Measurements from ENCODE around the gene FOXE3.

Gene FOXE3

DNA sequence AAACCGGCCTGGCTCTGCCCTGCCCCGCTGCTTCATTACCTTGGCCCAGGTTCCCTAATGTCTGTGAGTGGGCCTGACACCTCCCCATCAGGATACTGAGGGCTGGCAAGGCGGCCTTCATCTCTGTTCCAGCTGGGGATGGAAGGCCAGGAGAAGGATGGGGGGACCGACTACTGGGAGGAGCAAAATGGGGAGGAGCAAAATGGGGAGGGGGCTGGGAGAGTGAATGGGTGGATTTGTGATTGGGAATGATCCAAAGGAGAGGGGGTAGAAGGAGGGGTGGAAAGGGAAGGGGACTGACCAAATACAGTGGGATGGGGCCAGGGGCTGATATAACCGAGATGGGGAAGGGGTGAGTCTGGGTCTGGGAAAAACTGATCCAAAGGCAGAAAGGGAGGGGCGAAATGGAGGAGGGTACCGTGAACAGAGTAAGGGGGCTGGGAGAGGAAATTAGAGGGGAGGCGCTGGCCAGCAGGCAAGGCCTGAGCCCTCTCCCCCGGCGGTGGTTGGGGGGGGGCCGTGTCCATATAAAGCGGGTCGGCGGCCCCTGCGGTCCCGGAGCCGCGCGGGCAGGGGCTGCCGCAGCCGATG lies at the start of gene FOXE3:
Gene FOXE3 (plus strand): TSS at position 558 of the 591 bp plus-strand sequence. CDS start 31 bp downstream, at position 589.
- no peak for DNase-seq (ENCODE audit: low read depth)

DNA sequence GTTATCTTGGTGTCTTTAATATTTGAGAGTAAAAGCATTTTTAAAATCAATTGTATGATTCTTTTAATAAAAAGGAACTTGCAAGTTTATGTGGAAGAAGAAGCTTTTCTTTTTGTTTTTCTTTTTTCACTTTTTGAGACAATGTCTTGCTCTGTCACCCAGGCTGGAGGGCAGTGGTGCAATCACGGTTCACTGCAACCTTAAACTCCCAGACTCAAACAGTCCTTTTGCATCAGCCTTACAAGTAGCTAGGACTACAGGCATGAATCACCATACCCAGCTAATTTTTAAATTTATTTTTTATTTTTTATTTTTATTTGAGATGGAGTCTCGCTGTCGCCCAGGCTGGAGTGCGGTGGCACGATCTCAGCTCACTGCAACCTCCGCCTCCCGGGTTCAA lies 48.4 kb upstream of the FOXE3 start:
- DNase-seq (ENCODE audit: low read depth): no peak

DNA sequence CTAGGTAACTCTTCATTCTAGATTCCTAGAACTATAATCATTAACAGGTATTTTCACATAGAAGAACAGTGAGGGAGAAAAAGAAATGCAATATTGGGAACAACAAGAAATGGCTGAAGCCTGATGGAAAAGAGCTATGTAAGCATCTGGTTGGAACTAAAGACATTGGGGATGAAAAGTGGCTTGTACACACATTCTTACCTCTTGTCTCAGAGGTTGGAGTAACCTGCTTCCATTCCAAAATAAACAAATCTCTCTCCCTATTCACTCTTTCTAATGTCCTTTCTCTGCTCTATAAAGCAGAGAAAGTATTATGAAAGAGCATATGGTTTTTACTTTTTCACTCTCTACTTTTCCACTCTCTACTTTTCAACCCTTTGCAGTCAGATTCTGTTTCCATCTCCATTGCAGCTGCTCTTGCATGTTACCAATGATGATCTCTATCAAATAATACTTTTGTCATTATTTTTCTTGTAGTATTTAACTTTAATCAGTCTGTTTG lies 45.0 kb upstream of the FOXE3 start:
- DNase-seq (ENCODE audit: low read depth): no peak

DNA sequence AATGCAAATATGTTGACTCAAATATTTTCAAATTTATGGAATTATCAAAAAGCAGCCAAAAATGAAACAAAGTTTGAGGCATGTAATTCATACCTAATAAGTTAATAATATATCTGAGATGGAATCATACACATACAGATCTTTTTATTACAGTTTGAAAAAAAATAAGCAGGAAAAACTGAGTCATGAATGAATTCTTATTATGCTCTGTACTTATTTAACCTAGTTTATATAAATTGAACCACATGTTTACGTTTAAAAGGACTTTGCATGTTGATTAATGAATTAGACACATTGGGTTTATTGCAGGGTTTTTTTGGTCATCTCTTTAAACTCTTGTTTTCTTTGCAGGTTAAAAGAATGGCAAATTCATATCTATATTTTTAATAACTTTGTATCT lies 41.6 kb upstream of the FOXE3 start:
- DNase-seq (ENCODE audit: low read depth): no peak

DNA sequence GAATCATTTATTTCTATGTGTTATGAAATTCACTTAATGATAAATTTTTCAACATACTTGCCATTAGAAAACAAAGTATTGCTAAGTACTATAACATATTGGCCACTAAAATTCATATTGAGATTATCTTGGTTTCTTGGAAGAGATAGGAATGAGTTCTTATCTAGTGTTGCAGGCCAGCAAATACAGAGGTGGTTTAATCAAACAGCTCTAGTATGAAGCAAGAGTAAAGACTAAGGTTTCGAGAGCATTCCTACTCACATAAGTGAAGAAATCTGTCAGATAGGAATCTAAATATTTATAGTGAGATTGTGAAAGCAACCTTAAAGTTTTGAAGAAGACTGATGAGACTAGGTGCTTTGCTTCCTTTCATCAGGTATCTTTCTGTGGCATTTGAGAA lies 37.9 kb upstream of the FOXE3 start:
- no peak for DNase-seq (ENCODE audit: low read depth)

DNA sequence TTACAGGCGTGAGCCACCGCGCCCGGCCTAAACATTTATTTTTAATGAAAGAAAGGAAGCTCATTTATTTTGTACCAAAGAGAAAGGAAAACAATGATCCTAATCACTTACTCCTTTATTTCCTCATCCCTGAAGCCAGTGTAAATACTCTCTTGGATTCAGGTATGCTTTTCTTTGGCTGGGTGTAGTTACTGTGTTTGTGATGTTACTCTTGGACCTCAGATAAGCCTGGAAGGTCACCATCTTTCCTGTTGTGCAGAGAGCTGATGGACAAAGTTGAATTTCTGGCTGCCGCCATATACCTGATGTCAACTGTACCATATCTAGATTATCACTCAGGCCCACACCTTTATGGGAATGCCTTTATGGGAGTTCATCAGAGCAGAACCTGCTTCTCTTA lies 35.4 kb upstream of the FOXE3 start:
- DNase-seq (ENCODE audit: low read depth): no peak

DNA sequence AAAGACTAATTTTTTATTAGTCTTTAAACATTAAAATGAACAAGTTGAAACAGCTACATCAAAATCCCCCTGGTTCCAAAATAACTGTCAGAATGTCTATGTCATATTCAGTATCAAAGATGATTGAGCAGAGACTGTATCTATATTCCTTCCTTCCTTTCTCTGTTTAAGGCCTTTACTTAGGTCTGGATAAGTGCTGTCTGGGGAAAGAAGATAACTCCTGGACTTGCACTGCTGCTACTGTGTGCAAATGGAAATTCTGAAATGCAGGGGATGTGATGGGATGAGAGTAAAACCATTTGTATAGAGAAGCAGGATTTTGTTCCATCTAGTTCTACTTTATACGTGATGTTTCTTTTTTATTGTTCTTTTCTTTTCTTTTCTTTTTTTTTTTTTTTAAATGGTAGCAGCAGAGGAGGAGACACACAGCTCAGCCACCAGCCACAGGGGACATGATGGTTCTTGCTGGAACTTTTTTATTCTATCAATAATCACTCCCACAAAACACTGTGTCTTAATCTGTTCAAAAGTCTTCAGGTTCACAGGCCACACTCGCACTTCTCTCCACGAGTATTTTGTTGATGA lies 33.6 kb upstream of the FOXE3 start:
- DNase-seq (ENCODE audit: low read depth): no peak

DNA sequence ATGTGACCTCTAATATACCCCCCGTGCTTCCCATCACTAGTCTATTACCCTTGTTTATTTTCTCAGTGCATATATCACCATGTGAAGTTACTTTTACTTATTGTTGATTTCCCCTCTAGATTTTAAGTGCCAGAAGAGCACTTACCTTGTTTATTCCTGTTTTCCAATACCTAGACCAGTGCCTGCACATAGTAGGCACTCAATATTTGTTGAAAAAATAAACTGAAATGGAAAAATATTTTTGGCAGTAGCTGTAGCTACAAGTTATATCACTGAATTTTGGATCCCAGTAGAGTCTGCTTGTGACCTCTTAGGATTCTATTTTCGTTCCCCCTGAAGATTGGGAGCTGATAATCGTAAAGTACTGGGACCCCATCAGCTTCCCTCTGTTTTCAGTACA lies 32.0 kb upstream of the FOXE3 start:
- DNase-seq (ENCODE audit: low read depth): no peak

DNA sequence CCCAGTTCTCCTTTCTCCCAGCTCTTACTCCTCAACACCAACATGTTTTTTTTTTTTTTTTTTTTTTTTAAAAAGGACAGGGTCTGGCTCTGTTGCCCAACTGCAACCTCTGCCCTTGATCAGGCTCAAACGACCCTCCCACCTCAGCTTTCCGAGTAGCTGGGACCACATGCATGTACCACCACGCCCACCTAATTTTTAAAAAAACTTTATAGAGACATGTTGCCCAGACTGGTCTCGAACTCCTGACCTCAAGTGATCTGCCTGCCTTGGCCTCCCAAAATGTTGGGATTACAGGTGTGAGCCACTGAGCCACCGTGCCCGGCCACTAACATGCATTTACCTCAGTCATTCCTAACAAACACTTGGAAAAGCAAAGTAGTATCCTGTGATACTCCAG lies 31.1 kb upstream of the FOXE3 start:
- DNase-seq (ENCODE audit: low read depth): no peak

DNA sequence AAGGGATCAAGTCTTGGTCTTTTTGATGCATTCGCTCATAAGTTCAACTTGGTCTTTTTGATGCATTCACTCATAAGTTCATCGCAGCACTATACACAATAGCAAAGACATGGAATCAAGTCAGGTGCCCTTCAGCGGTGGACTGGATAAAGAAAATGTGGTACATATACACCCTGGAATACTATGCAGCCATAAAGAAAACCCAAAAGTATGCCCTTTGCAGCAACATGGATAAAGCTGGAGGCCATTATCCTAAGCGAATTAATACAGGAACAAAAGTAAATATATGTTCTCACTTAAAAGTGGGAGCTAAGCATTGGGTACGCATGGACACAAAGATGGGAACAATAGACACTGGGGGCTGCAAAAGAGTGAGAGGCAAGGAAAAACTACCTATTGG lies 29.8 kb upstream of the FOXE3 start:
- no peak for DNase-seq (ENCODE audit: low read depth)

DNA sequence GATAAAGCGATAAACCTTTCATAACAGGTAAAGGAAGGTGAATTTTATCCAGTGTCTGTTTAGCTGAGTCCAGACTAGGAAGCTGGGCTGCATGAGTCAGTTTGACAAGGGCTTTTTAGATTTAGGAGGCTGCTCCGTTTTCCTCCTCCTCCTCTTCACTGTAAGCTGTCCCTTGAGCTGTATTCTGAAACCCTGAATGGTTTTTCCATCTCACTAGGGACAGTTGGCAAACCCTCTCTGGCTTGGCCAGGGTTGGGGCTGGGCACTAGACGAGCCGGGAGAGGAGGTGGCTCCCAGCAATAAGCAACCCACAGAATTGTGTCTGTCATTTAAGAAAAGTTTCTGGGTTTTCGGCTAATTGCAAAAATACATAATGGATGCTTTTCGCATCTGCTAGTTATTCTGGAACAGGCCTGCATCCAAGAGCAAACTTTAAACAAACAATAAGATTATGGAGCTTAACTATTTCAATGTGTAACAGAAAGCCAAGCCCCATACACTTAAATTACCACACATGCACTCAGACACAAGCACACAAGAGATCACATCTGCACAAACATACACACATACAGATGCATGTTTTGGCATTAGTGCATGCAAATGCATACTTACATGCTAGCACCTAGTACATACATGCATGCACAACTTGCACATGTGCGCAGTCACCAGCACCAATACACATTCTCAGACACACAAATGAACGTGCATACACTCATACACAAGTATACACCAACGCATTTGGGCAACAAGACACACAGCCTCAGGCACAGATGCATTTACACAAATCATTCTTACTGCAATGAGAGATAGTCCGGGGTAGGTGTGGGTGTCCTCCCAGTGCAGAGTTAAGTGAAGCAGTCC lies 27.8 kb upstream of the FOXE3 start:
- no peak for DNase-seq (ENCODE audit: low read depth)

DNA sequence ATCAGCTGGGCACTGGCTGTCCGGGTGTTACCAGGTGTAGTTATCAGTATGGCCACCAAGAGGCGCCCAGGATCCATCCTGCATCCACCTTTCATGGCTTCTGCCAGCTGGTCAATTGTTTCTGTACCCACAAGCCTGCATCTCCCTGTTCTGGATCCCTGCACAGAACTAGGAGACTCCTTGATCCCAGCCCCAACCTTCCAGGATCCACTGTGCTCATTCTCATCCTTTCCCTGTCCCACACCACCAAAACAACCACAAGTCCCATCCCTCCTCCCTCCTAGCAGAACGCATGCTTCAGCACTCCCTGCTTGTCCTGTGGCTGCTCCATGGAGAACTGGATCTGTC lies 27.2 kb upstream of the FOXE3 start:
- no peak for DNase-seq (ENCODE audit: low read depth)

DNA sequence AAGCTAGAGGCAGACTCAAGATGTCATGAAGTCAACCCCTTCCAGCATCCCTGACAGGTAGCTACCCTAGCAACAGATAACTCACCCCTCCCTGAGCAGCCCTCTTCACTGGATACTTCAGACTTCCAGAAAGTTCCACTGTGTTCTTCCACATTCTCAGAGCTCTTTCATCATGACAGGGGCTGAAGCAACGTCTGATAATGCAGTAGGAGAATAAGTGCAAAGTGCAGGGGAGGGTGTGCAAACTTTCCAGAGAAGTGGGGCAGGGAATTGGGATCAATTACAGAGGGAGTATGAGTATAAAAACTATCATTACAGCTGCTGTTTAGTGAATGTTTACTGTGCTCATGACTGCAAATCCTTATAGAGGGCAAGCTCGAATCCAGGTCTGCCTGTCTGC lies 26.4 kb upstream of the FOXE3 start:
- no peak for DNase-seq (ENCODE audit: low read depth)

DNA sequence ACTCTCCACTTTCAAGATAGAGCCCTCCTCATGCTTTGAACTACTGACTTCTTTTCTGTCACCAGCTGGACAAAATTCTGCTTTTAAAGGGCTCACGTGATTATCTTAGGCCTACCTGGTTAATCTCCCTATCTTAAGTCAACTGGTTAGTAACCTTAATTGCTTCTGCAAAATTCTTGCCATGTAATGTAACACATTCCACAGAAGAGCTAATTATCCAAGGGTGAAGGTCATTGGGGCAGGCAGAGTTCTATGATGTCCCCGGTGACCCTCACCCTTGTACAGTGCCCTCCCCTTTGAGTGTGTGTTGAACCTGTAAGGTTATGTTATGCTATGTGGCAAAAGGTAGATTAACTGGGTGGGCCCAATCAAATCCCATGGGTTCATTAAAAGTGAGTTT lies 25.2 kb upstream of the FOXE3 start:
- DNase-seq (ENCODE audit: low read depth): no peak

DNA sequence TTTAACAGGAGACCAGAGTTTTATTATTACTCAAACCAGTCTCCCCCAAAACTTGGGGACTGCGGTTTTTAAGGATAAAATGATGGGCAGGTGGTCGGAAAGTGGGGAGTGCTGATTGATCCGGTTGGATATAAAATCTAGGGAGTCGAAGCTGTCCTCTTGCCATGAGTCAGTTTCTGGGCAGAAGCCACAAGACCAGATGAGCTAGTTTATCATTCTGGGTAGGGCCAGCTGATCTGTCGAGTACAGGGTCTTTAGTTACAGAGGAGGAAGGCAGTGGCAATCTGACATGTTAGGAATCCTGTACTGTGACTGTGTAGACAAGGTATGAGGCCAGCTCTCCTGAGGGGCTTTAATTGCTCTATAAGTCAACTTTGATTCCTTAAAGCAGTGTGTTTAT lies 22.9 kb upstream of the FOXE3 start:
- DNase-seq (ENCODE audit: low read depth): no peak

DNA sequence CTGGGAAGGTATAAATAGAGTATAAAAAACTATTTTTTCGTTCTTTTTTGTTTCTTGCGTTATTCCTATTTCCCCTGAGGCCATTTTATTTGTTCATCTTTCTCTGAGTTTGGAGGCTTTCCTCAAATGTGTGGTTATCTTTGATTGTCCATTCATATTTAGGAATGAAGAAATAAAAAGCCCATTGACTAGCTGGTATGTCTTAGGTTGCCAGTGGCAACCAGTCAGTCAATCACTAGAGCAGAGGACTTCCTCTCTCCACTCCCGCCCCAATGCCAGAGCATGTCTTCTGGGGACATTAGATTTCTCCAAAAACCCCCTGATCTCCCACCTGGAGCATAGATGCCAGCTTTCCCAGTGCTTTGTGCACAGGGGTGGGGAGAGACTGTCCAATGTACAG lies 20.7 kb upstream of the FOXE3 start:
- no peak for DNase-seq (ENCODE audit: low read depth)

DNA sequence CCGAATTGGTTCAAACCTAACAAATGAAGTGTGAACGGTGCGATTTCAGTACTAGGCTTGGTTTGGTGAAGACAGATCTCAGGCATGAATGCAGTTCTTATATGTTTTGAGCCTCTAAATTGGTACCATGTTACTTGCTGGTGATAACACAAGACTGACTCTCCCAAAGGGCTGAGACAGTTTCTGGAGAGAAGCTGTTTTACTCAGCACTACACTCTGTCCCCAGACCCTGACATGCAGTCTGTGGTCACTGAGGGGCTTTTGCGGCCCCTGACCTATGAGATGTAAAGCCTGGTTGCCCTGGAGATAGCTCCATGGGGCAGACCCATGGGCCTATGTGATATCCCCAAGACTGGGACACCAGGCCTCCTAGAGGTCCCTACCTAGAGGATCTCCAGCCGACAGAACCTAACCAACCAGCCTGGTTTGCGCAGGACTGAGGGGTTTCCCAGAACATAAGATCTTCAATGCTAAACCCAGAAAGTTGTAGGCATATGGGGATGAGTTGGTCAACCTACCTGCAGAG lies 19.4 kb upstream of the FOXE3 start:
- DNase-seq (ENCODE audit: low read depth): no peak

DNA sequence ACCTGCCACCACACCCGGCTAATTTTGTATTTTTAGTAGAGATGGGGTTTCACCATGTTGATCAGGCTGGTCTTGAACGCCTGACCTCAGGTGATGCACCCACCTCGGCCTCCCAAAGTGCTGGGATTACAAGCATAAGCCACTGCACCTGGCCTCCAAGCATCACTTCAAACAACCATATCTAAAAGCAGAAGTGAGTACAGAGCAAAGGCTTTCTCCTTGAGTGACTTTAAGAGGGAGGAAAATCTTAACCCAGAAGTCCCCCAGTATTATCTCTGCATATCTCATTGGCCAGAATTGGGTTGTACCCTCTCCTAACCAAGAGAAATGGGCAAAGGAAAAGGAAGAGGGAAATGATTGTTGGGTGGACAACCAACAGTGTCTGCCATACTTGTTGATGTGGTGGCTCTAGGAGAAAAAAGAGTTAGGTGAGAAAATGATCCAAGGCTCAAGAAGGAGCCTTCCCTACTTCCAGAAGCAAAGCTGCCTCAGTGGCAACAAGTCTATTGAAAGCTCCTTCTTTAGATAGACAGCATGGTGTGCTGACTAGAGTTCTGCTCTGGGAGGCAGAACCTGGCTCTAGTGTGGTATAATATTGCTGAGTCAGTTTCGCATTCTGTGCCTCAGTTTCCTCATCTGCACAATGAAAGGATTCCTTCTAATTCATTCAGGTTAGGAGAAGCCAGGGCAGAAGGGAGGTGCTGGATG lies 16.8 kb upstream of the FOXE3 start:
- no peak for DNase-seq (ENCODE audit: low read depth)

DNA sequence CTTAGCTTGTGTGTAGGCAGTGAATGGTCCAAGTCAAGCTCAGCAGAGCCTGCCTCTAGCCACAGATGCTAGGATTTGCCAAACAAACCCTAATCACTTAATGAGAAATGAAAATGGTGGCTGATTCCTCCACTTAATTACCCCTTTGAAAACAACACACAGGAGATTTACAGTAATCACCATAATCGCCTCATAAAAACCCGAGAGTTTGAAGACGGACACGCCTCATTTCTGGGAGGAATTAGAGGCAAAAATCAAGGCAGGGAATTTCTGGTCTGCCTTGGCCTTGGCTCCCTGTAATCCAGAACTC lies 16.3 kb upstream of the FOXE3 start:
- no peak for DNase-seq (ENCODE audit: low read depth)

DNA sequence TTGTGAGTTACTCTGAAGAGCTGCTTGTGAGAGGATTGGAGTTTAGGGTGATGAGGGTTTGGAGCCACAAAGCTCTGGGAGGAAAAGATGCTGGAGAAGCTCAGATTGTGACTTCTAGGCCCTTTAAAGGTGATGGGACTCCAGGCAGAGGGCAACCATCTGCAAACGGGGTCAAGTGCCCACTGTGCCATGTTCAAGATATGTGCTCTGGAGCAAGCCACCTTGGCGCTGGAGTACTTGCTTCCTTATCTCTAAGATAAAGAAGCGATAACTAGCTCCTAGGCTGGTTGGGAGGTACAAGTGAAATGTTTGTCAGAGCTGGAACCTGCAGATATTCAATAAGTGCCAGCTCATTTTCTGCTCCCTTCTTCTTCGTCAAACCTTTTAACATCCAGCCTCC lies 14.3 kb upstream of the FOXE3 start:
- DNase-seq (ENCODE audit: low read depth): no peak

DNA sequence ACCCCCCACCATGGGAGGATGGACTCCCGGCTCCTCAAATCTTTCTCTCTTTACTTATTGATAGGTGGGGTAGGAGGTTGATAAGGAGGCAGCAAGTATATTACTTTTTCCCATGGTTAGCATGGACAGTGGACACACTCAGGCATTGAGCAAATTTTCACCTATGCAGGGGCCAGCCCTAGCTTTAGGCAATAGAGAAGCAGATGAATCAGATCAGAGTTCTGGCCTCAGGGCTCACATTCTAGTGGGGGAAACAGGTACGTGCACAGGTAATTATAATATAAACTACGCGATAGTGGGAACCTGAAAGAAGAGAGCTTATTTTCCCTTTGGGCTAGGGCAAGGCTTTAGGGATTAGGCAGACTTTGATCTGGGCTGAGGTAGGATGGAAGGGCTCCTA lies 13.5 kb upstream of the FOXE3 start:
- no peak for DNase-seq (ENCODE audit: low read depth)

DNA sequence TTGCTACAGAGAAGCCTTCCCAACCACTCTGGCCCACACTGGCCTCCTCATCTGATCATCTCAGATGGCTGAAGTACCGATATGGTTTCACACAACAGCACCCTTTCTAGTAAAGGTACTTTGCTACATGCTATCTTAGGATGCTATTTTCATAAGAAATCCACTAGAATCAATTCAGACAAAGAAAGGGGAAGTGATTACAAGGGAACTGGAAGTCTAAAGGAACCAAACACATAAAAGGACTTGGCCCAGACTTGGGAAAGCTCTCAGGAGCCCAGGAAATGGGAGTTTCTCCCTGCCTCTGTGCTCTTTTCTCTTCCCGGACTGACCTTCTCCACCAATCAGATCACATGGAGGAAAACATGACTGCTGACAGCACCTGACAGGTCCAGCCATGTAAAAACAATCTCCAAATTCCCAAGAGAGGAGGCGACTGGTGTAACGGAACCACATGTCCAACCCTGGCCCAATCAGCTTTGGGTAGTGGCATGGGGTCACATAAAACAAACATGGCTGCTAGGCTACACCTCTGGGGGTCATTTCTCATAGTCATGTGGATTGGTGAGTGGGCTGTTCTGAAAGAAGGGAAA lies 12.7 kb upstream of the FOXE3 start:
- DNase-seq (ENCODE audit: low read depth): no peak
